ENCODE measurements around the gene DLG1. TPM values are rescaled to one million over a fixed set of nuclear protein-coding genes. Genes with fewer than 3 reads are reported as not detected.
"Not testable (repeated sequence)": the region's sequence is repeated elsewhere in the genome, so short reads cannot be mapped to it uniquely, and the experiment has no call there.

The DLG1 gene
- total RNA-seq, 1 donor from 2014 or later: 49.0 TPM

DNA sequence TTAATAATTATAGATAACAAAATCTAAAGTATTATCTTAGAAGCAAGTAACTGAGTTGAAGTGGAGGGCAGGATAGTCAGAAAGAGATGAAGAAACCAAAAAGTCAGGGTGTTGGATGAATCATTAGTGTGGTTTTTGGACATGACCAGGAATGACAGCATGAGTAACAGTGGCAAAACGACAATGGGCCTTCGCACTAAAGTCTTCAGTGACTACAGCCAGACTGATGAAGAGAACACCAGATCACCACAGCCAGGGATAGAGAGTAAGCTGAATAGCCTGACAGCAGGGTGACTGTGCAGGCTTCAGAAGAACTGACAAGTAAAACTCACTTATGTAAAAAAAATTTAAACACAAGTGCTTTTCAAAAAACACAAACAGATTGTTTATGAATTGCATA, 172.8 kb downstream of the DLG1 start:
- DNase-seq (ENCODE audit: low spot score) (no peak), ATAC-seq (no peak)

DNA sequence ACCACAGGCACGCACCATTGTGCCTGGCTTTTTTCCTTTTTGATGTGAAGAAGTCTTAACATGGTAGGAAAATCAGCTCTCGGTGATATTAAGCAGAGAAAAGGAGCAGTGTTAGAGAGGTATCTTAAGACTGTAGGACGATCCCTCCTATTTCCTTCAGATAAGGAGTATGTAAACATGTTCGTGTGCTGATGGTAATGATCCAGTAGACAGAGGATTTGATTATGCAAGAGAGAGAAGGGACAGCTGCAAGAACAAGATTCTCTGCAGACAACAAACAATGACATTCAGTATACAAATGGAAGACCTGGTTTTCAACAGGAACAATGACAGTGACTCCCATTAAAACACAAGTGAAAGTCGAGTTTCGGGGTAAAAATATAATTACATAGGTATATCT, 173.7 kb downstream of the DLG1 start:
- no peak for DNase-seq (ENCODE audit: low spot score)
- ATAC-seq: no peak

- DNase-seq (ENCODE audit: low spot score): no peak
- ATAC-seq: no peak
These were observed 176.0 kb downstream of the DLG1 start for GRCh38 chr3:197122394-197122793.

- ATAC-seq (no peak), DNase-seq (ENCODE audit: low spot score) (no peak)
These were observed 181.3 kb downstream of the DLG1 start for GRCh38 chr3:197117114-197117513.

GRCh38 chr3:197114007-197114406, 184.4 kb downstream of the DLG1 start:
- DNase-seq (ENCODE audit: low spot score) (no peak), ATAC-seq (no peak)

DNA sequence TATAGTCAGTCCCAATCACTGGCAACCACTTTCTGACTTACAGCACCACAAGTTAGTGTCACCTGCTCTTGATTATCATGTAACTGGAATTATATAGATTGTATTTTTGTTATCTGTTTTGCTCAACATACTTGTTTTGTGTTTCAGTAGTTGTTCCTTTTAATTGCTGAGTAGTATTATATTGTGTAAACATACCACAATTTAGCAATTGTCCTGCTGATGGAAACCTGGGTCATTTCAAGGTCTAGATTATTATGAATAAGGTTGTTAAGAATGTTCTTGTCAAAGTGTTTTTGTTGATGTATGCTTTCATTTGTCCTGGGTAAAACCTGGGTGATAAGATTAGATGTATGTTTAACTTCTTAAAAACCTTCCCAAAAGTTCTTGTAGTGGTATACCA, 186.7 kb downstream of the DLG1 start:
- DNase-seq (ENCODE audit: low spot score) (no peak), ATAC-seq (no peak)

- no peak for ATAC-seq
- DNase-seq (ENCODE audit: low spot score): no peak
These were observed 192.6 kb downstream of the DLG1 start for GRCh38 chr3:197105786-197106185.

- ATAC-seq: peak; percentile 67
- no peak for DNase-seq (ENCODE audit: low spot score)
These were observed 193.7 kb downstream of the DLG1 start for GRCh38 chr3:197104738-197105137.

- no peak for ATAC-seq
- DNase-seq (ENCODE audit: low spot score): no peak
These were observed 194.6 kb downstream of the DLG1 start for GRCh38 chr3:197103766-197104165.

DNA sequence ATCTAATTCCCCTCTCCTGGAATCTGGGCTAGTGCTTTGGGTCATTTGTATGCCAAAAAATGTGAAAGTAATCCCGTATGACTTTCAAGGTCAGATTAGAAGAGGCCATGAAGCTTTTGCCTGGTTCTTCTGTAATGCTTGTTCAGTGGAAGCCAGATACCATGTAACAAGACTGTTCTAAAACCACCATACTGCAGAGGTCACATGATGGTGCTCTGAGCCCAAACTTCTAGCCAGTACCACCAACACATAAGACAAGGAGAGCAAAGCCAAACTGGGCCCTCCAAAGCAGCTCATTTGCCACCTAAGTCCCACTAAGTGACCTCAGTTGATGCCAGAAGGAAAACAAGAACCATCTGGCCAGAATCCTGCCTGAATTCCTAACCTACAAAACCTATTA, 204.5 kb downstream of the DLG1 start:
- ATAC-seq (no peak), DNase-seq (ENCODE audit: low spot score) (no peak)

- ATAC-seq: no peak
- no peak for DNase-seq (ENCODE audit: low spot score)
These were observed 210.0 kb downstream of the DLG1 start for GRCh38 chr3:197088370-197088769.

- no peak for ATAC-seq
- no peak for DNase-seq (ENCODE audit: low spot score)
These were observed 213.3 kb downstream of the DLG1 start for GRCh38 chr3:197085137-197085536.

DNA sequence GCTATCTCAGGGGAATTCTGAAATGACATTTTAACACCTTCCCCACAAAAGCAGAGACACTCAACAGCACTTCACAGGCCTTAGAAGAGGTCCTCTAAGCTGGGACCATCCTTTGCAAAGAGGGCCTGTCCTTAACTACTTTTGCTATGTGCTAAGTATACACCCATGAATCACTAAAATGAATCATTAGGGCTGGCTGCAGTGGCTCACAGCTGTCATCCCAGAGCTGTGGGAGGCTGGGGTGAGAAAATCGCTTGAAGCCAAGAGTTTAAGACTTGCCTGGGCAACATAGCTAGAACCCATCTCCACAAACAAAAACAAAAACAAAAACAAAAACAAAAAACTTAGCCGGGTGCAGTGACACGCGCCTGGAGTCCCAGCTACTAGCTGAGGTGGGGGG, 214.9 kb downstream of the DLG1 start:
- DNase-seq (ENCODE audit: low spot score): no peak
- no peak for ATAC-seq

DNA sequence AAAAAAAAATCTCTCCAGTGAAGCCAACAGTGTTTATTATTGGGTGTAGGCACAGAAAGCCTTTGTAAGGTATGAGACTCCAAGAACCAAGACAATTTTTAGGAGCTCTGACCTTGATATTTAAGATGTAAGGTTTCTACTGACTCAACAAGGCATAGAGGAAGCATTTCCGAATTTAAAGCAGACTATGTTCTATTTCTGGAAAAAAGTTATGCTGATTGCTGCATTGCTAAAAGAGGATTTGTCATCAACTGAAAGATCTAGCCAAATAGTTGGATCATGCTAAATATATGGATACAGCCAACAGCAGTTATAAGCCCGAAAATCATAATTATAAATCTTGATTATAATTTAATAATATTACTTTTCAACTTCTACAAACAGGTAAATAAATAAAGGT, 215.5 kb downstream of the DLG1 start:
- DNase-seq (ENCODE audit: low spot score) (no peak), ATAC-seq (no peak)

- ATAC-seq (no peak), DNase-seq (ENCODE audit: low spot score) (no peak)
These were observed 218.1 kb downstream of the DLG1 start for GRCh38 chr3:197080344-197080743.

DNA sequence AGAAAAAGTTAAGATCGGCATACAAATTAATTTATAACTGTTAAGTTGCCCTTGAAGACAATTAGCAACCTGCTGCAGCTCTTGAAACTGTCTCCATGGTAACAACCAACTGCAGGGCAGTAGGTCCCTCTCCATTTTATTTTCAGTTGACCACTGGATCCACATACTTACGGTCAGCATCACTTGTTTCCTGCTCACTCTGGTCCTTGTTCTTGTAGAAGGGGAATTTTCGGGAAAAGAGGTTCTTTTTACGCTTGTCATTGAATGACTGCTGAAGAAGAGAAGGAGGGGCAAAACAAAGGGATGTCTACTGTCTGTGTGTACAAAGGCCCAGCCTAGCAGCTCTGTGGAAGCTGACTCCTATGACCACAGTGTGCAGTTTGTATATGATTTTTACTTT, 222.0 kb downstream of the DLG1 start:
- ATAC-seq (no peak), DNase-seq (ENCODE audit: low spot score) (no peak)

DNA sequence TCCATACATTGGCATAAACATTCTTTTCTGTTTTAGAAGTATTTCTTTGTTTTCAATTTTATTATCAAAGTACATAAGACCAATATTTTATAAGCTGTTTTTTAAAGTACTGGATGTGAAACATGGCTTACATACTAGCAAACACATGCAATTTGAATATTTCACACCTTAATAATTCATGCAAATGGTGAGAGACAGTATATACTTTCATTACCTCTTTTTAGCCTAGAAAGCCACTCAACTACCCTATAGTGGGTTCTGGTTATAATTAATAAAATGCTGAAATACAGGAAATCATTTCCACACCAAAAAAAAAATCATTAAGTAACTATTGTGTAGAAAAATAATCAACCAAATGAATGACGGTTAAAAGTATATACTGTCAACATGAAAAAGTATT, 230.3 kb downstream of the DLG1 start:
- no peak for ATAC-seq
- DNase-seq (ENCODE audit: low spot score): no peak

- ATAC-seq: no peak
These were observed 233.6 kb downstream of the DLG1 start for GRCh38 chr3:197064771-197065170.

DNA sequence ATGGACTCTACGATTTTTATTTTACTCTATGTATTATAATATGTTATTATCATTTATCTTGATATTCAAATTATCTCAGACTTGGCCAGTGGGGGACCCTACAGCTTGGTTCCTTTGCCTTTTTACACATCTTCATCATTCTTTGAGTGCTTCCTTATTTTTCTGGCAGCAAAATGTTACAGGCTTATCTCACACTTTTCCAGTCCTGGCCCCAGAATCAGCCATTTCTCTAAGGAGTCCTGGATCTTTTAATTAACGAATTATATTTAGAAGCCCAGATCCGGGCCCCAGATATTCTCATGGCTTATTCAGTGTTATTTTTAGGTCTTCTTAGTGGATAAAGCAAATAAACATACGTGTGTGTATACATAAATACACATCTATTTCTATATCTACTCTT, 236.0 kb downstream of the DLG1 start:
- DNase-seq (ENCODE audit: low spot score) (no peak), ATAC-seq (no peak)

More at GRCh38 chr3:197064771-197065170, 233.6 kb downstream of the DLG1 start:
- no peak for DNase-seq (ENCODE audit: low spot score)

GRCh38 chr3:197051637-197052036, 246.8 kb downstream of the DLG1 start:
- not testable (repeated sequence) for DNase-seq (ENCODE audit: low spot score); ATAC-seq

- no peak for ATAC-seq
These were observed 247.9 kb downstream of the DLG1 start for GRCh38 chr3:197050511-197050910.

GRCh38 chr3:197042539-197042938, 255.9 kb downstream of the DLG1 start:
- ATAC-seq (no peak), DNase-seq (ENCODE audit: low spot score) (no peak)

More at GRCh38 chr3:197050511-197050910, 247.9 kb downstream of the DLG1 start:
- no peak for DNase-seq (ENCODE audit: low spot score)

- ATAC-seq (no peak), DNase-seq (ENCODE audit: low spot score) (no peak)
These were observed 256.4 kb downstream of the DLG1 start for GRCh38 chr3:197041875-197042488.

All from left lobe of liver (tissue), 2 donors.